Choroid plexus epithelial cell (primary cell): Measurements from ENCODE around the gene ARHGAP18.

Experiments
- DNase-seq: peaks from one replicate; pipeline ENCODE4 v3.0.0-alpha.2; 2010; ENCODE audit warnings: low read depth
- H3K4me3 ChIP-seq: 2 replicates; pipeline ENCODE4 v1.5.1; 2011; ENCODE audit warnings: low read depth, mild to moderate bottlenecking, control low read depth, low read length, moderate library complexity
- CTCF ChIP-seq: conservative IDR thresholded peaks from 2 replicates; pipeline ENCODE4 v1.5.1; 2011; ENCODE audit warnings: low read depth, mild to moderate bottlenecking, control low read depth, inconsistent platforms, low read length, moderate library complexity

Gene ARHGAP18

GRCh38 chr6:129725341-129725740 is 15.4 kb upstream of the ARHGAP18 start:
- H3K4me3 ChIP-seq, result no peak overlapping the region
- TF ChIP-seq CTCF, result no peak
- DNase-seq, result no peak

DNA sequence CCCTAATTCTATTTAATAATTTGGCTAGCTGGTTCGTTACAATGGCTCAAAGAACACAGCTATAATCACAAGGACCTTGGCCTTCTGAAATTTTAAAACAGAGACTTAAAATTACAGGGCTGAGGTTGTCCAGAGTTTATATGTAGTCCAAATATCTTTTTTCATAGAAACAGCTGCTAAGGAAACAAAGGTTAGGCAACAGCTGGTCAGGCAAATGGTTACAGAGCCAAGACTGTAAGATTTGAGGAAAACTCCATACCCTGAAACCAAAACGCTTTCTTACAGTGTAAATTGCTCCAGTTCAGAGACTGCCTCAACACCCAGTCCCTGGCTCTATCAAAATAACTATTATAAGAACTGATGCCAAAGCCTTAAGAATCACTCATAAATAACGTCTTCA is 9.7 kb upstream of the ARHGAP18 start:
- no peak for TF ChIP-seq CTCF
- peak; percentile 58 for DNase-seq
- no peak overlapping the region for H3K4me3 ChIP-seq

GRCh38 chr6:129717277-129717676 is 7.3 kb upstream of the ARHGAP18 start:
- no peak overlapping the region for H3K4me3 ChIP-seq
- no peak for TF ChIP-seq CTCF

DNA sequence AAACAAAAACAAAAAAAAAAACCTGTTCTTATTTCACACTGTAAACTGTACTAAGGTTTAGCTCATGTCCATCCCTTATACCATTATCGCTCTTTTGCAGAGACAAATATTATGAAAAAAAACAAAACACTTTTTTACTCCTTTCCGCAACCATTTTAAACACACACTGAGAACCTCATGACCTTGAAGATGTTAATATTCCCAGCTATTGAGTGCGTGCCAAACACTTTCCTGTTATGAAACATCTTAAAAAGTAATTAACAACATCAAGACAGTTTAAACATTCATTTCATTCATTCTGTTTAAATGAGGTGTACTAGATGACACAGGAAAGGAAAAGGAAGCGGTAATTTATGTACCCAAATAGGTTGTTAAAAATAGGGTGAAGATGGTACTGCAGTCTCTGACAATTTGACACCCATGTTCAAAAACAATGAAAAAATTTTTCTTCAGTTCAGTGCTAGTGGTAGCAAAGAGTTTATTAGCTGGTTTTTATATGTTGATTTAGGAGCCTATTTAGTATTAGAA is 3.9 kb upstream of the ARHGAP18 start:
- TF ChIP-seq CTCF, result no peak
- H3K4me3 ChIP-seq, result no peak overlapping the region
- DNase-seq, result no peak

More at GRCh38 chr6:129717277-129717676, 7.3 kb upstream of the ARHGAP18 start:
- peak; percentile 58 for DNase-seq

GRCh38 chr6:129711271-129711631 is 1.3 kb upstream of the ARHGAP18 start:
- TF ChIP-seq CTCF, result no peak
- DNase-seq, result no peak
- no peak overlapping the region for H3K4me3 ChIP-seq

- no peak for DNase-seq
- no peak for TF ChIP-seq CTCF
- peak overlapping the region; percentile 72 for H3K4me3 ChIP-seq
Measured at GRCh38 chr6:129710450-129711270, 683 bp upstream of the ARHGAP18 start.
